Bronchial epithelial cell (primary cell): ENCODE results near the gene STAMBP. TPM values are rescaled to one million over a fixed set of nuclear protein-coding genes. Genes with fewer than 3 reads are reported as not detected.

Experiments
- DNase-seq: peaks from one replicate; pipeline ENCODE4 v3.0.0-alpha.2; 2010; ENCODE audit warnings: low read depth
- FAIRE-seq: peaks from 2 replicates; lab custom pipeline; 2011; peaks lifted over from hg19 to GRCh38; lab: Jason Lieb, UNC
- H3K27me3 ChIP-seq: 2 replicates; pipeline ENCODE4 v1.5.1; 2011; ENCODE audit warnings: low read length; ENCODE audit not compliant: control insufficient read depth, insufficient read depth
- H3K36me3 ChIP-seq: 2 replicates; pipeline ENCODE4 v1.5.1; 2011; ENCODE audit warnings: low read length; ENCODE audit not compliant: control insufficient read depth, insufficient read depth
- H3K4me3 ChIP-seq: 2 replicates; pipeline ENCODE4 v1.5.1; 2011; ENCODE audit warnings: mild to moderate bottlenecking, low read depth, low read length, control low read depth
- total RNA-seq: library from RNA; depleted of rRNA; stranded (reverse); fragments of >200 nt; gene quantifications from 2 replicates; pipeline ENCODE4 v1.2.1, GENCODE V29; 2014
- TF ChIP-seq, protein P1 (sequence below): IDR thresholded peaks from 2 replicates; pipeline ENCODE4 v1.5.1; 2011; ENCODE audit warnings: mild to moderate bottlenecking, moderate library complexity, low read length, control low read depth, inconsistent platforms; ENCODE audit not compliant: insufficient read depth, severe bottlenecking

STAMBP gene
- total RNA-seq, 1 donor from 2014 or later, result 24.0 TPM

DNA sequence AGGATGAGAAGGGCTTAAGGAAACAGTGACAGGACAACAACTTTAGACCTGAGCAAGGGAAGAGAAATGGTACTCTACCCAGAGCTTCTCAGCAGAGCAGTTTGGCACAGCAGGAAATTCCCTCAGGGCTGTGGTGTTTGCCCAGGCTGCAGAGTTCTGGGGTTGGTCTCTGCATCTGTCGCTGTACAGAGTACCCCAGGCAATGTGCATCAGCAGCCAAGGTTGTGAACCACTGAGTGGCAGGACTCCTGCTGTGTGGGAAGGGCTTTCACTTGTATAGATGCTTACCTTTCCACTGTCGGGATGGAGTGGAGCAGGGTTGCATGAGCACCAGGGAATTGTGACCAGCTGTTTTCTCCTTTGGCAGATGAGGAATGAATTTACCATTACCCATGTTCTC lies 21.2 kb downstream of the STAMBP start:
- FAIRE-seq, result no peak
- Histone ChIP-seq H3K36me3 (peaks cover 27% of the 10 kb centered on the region), H3K4me3 (no peak overlapping the region), H3K27me3 (no peaks in the 10 kb centered on the region)
- no peak for DNase-seq
- TF ChIP-seq, protein P1, sequence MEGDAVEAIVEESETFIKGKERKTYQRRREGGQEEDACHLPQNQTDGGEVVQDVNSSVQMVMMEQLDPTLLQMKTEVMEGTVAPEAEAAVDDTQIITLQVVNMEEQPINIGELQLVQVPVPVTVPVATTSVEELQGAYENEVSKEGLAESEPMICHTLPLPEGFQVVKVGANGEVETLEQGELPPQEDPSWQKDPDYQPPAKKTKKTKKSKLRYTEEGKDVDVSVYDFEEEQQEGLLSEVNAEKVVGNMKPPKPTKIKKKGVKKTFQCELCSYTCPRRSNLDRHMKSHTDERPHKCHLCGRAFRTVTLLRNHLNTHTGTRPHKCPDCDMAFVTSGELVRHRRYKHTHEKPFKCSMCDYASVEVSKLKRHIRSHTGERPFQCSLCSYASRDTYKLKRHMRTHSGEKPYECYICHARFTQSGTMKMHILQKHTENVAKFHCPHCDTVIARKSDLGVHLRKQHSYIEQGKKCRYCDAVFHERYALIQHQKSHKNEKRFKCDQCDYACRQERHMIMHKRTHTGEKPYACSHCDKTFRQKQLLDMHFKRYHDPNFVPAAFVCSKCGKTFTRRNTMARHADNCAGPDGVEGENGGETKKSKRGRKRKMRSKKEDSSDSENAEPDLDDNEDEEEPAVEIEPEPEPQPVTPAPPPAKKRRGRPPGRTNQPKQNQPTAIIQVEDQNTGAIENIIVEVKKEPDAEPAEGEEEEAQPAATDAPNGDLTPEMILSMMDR, result no peak

DNA sequence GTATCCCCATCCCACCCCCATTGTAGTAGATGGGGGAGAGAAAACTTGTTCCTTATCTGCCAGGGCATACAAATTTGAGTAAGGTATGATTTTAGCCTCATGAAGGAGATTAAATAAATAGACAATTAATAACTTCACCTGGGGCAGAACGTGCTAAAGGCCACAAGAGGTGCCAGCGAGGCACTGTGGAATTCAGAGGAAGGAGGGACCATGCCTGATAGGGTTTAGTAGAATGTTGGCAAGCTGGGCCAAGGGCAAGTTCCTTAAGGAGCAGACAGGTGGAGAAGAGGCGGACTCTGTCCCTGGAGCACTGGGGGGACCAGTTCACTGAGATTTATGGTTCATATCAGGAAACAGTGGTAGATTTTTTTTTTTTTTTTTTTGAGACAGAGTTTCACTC lies 22.5 kb downstream of the STAMBP start:
- FAIRE-seq, result no peak
- TF ChIP-seq, protein P1, result peak; percentile 52
- DNase-seq, result peak; percentile 39
- Histone ChIP-seq H3K27me3 (no peaks in the 10 kb centered on the region), H3K36me3 (peaks cover 26% of the 10 kb centered on the region), H3K4me3 (no peak overlapping the region)

DNA sequence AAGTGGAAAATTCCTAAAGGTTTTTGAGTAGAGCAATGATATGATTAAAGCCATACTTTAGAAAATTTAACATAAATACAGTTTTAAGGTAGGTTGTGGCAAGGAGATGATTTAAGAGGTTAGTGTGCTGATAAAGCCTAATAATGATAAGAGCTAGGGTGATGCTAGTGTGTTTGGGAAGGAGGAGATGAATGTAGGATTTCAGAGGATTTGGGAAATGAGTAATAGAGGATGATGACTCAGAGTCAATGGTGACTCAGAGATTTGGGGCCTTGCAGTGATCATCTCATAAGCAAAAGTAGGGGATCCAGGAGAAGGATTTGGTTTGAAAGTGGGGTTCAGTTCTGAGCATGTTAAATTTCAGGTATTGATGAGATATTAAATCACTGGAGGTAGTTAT lies 23.3 kb downstream of the STAMBP start:
- Histone ChIP-seq H3K4me3 (no peak overlapping the region), H3K27me3 (no peaks in the 10 kb centered on the region), H3K36me3 (peaks cover 26% of the 10 kb centered on the region)
- peak; percentile 96 for DNase-seq
- TF ChIP-seq, protein P1, result no peak
- FAIRE-seq, result no peak

DNA sequence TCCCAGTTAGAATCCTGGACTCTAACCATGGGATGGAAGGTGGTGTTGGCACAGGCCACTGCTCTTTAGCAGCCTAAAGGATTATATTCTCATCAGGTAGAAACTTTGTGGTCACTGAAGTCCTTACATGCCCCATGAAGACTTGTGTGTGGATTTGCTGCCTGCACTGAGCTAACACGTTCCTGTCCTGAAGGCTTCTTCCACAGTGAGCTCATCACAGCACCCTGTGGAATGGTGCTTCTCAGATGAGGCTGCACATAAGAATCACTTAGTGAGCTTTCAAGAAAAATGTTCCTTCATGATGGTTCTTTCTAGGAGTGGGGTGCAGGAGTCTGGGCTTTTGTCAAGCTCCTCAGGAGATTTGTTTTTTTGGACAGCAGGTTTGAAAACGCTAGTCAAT lies 26.8 kb downstream of the STAMBP start:
- H3K36me3 ChIP-seq, result peaks cover 18% of the 10 kb centered on the region
- FAIRE-seq (no peak), DNase-seq (no peak)
- no peaks in the 10 kb centered on the region for H3K27me3 ChIP-seq
- no peak overlapping the region for H3K4me3 ChIP-seq
- TF ChIP-seq, protein P1, result no peak

DNA sequence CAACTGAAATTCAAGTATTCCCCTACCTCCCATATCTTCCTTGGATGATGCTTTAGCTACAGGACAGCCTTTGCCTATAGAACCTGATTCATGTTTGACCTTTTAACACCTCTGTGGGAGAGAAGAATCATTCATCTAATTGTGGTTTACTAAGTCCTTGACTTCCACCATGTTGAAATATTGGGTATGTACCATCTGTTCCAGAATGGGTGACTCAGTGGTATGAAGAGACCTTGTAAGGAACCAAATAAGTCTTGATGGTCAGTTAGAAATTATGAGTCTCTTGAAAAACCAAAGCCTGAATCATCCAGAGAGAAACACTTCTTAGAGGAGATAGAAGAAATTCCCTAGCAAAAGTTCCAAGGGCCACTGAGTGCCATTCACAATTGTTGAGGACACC lies 27.5 kb downstream of the STAMBP start:
- no peak for FAIRE-seq
- DNase-seq, result peak; percentile 75
- peaks cover 20% of the 10 kb centered on the region for H3K36me3 ChIP-seq

More for the DNA sequence above, 27.5 kb downstream of the STAMBP start:
- Histone ChIP-seq H3K4me3 (no peak overlapping the region), H3K27me3 (no peaks in the 10 kb centered on the region)
- TF ChIP-seq, protein P1, result no peak
